ENCODE data around the gene TAF11L2.
"Not testable (repeated sequence)": the region's sequence is repeated elsewhere in the genome, so short reads cannot be mapped to it uniquely, and the experiment has no call there.

Gene TAF11L2

GRCh38 chr5:17526504-17526903 is 28.5 kb downstream of the TAF11L2 start:
- DNase-seq (ENCODE audit: low spot score): peak; percentile 5

GRCh38 chr5:17528369-17528768 is 30.3 kb downstream of the TAF11L2 start, which contains the start of gene TAF11L6:
TSS of gene TAF11L6 (plus strand) at chr5:17528669.
- DNase-seq (ENCODE audit: low spot score): not testable (repeated sequence)
